Psoas muscle (tissue), 8 donors: ENCODE data around the gene VARS2. TPM values are rescaled to one million over a fixed set of nuclear protein-coding genes. Genes with fewer than 3 reads are reported as not detected.

Experiments
- ATAC-seq, 4 donors: fragments of 200-7000 bp; cut with Tn5 transposase; one replicate each; pipeline ENCODE4 v1.9.1; 2020; ENCODE audit warnings: moderate library complexity in 3 of 4, mild to moderate bottlenecking in 2 of 4
- DNase-seq, 2 donors: peaks; one replicate each; pipeline ENCODE4 v3.0.0-alpha.2; 2020
- H3K27ac ChIP-seq: fragments of 200-600 bp; one replicate; pipeline ENCODE4 v1.8.0; 2022
- H3K27me3 ChIP-seq, 3 donors: fragments of 200-600 bp in 1 of 3; one replicate each; pipeline versions ENCODE4 v1.6.1 to v1.8.0; 2013 to 2022; ENCODE audit warnings: low read length in 2 of 3, mild to moderate bottlenecking in 2 of 3, moderate library complexity in 1 of 3; ENCODE audit not compliant: insufficient read depth in 3 of 3
- H3K36me3 ChIP-seq, 2 donors: fragments of 200-600 bp in 1 of 2; one replicate each; pipeline versions ENCODE4 v1.6.1 to v1.8.0; 2013 to 2022; ENCODE audit warnings: low read depth in 1 of 2, mild to moderate bottlenecking in 1 of 2, moderate library complexity in 1 of 2; ENCODE audit not compliant: insufficient read depth in 1 of 2
- H3K4me1 ChIP-seq: fragments of 200-600 bp; one replicate; pipeline ENCODE4 v1.8.0; 2022
- H3K4me3 ChIP-seq: fragments of 200-600 bp; one replicate; pipeline ENCODE4 v1.8.0; 2022; ENCODE audit warnings: mild to moderate bottlenecking
- H3K9me3 ChIP-seq: fragments of 200-600 bp; one replicate; pipeline ENCODE4 v1.8.0; 2022
- WGBS, 3 donors: extraction: QIAGEN DNeasy Blood & Tissue Kit; methylation state at CpG; one replicate each; pipeline versions ENCODE4 v1.1.6 to v1.1.7; 2013; 5-methylcytosine and 5-hydroxymethylcytosine counted together
- intact Hi-C, 2 donors: fragments of 100-400 bp; cut with DNase I; formaldehyde crosslinking; loops; one replicate each; pipeline versions ENCODE4 v1.11.0 to v1.14.2; 2022
- polyA plus RNA-seq, 3 donors: library from polyadenylated mRNA; stranded (reverse); fragments of 200-250 nt; gene quantifications; one replicate each; pipeline ENCODE4 v1.2.3, GENCODE V29; 2013
- total RNA-seq, 4 donors: library from RNA; stranded (reverse); fragmentation: NEBNext Ultra II Directional in 2 of 4; extraction: Animal tissue kit (Norgen Biotek cat#: 25700) in 2 of 4; gene quantifications; one replicate each; pipeline versions ENCODE4 v1.2.1 to v1.2.4, GENCODE V29; 2021 to 2023
- TF ChIP-seq, protein P1 (sequence below): fragments of 200-600 bp; IDR thresholded peaks from one replicate; pipeline ENCODE4 v1.8.0; 2022; ENCODE audit warnings: antibody characterized with exemption
- donor health status: healthy with polysubstance abuse.
- donor health status: DM: no; HTN: no; CAD: no; lungs with moderate emphysema.
- donor health status: Bipolar disorder and iron deficiency.
- donor health status: healthy.
- donor health status: DM: yes; HTN: yes; CAD: no.
- donor health status: DM: no; HTN: no; CAD: no.
- donor health status: DM: no; HTN: no; CAD: no.
- donor health status: DM: yes; HTN: yes; CAD: no.

The VARS2 gene
- total and polyA plus RNA-seq, 7 donors: 11.4 to 36.6 (median 25.8) TPM

DNA sequence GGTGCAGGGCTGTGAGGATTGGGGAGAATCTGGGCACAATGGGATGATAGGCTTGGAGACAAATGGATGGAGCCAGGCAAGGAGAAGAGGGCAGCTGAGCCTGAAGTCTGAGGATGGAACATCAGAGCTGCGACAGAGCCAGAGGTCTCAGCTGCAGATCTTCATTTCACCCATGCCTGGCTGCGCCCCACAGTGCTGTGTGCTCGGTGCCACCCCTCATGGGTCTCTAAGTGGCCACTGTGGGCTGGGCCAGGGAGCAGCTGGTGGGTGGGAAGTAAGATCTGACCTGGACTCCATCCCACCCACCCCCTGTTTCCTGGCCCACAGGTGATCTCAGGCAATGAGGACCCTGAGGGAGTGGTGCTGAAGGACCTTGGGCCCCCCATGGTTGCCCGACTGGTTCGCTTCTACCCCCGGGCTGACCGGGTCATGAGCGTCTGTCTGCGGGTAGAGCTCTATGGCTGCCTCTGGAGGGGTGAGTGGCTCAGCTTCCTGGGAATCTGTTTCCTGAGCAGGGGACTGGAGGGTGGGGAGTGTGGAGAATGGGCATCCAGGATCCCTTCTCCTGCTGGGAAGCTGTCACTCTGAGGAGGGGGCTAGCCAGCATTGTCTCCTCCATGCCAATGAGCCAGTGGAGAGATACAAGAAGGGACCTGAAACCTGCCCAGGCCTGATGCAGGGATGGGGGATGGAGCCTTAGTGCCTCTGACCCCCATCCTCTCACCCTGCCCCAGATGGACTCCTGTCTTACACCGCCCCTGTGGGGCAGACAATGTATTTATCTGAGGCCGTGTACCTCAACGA, 23.2 kb upstream of the VARS2 start:
- no peak overlapping the region for H3K27ac ChIP-seq
- intact Hi-C loops: no loop called here
- DNase-seq: no peak
- 80 to 89% (median 84%) methylated on average over 12 of the region's 12 CpGs for WGBS, 3 donors
- H3K36me3 ChIP-seq: peaks cover 0 to 76% of the 10 kb centered on the region in 2 donors
- TF ChIP-seq, protein P1, sequence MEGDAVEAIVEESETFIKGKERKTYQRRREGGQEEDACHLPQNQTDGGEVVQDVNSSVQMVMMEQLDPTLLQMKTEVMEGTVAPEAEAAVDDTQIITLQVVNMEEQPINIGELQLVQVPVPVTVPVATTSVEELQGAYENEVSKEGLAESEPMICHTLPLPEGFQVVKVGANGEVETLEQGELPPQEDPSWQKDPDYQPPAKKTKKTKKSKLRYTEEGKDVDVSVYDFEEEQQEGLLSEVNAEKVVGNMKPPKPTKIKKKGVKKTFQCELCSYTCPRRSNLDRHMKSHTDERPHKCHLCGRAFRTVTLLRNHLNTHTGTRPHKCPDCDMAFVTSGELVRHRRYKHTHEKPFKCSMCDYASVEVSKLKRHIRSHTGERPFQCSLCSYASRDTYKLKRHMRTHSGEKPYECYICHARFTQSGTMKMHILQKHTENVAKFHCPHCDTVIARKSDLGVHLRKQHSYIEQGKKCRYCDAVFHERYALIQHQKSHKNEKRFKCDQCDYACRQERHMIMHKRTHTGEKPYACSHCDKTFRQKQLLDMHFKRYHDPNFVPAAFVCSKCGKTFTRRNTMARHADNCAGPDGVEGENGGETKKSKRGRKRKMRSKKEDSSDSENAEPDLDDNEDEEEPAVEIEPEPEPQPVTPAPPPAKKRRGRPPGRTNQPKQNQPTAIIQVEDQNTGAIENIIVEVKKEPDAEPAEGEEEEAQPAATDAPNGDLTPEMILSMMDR: no peak
- no peak overlapping the region for H3K4me3 ChIP-seq
- no peak for ATAC-seq
- no peaks in the 10 kb centered on the region for H3K27me3 ChIP-seq
- no peaks in the 10 kb centered on the region for H3K9me3 ChIP-seq
- peaks cover 23% of the 10 kb centered on the region for H3K4me1 ChIP-seq

DNA sequence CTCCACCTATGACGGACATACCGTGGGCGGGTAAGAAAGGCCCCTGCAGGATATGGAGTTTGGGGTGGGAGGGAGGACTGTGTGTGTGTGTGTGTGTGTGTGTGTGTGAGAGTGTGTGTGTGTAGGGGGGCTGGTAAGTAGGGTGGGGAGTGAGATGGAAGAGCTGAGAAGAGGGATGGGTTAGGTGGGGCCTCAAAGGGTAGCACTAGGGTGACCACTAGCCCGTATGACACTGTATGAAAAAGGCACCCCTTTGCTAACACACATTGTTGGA, 22.7 kb upstream of the VARS2 start:
- Histone ChIP-seq H3K27me3 (no peaks in the 10 kb centered on the region), H3K9me3 (no peaks in the 10 kb centered on the region), H3K4me3 (no peak overlapping the region), H3K36me3 (peaks cover 0 to 82% of the 10 kb centered on the region in 2 donors), H3K27ac (no peak overlapping the region), H3K4me1 (peaks cover 20% of the 10 kb centered on the region)
- TF ChIP-seq, protein P1: no peak
- ATAC-seq (no peak), DNase-seq (no peak)
- intact Hi-C loops: no loop called here
- WGBS, 3 donors: 78 to 96% (median 93%) methylated on average over 4 of the region's 4 CpGs

DNA sequence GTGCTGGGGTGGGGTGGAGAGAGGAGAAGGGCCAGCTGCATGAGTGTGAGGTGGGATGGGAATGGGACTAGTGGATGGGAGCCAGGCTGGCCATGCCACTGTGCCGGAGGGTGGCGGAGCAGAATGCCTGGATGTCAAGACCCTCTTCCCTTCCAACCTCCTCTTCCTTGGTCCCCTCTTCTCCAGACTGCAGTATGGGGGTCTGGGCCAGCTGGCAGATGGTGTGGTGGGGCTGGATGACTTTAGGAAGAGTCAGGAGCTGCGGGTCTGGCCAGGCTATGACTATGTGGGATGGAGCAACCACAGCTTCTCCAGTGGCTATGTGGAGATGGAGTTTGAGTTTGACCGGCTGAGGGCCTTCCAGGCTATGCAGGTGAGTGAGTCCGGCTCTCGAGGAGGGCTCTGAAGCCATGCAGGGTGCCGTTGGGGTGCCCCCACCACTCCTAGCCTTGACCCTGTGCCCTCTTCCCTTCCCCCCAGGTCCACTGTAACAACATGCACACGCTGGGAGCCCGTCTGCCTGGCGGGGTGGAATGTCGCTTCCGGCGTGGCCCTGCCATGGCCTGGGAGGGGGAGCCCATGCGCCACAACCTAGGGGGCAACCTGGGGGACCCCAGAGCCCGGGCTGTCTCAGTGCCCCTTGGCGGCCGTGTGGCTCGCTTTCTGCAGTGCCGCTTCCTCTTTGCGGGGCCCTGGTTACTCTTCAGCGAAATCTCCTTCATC, 22.1 kb upstream of the VARS2 start:
- intact Hi-C loops: no loop called here

DNA sequence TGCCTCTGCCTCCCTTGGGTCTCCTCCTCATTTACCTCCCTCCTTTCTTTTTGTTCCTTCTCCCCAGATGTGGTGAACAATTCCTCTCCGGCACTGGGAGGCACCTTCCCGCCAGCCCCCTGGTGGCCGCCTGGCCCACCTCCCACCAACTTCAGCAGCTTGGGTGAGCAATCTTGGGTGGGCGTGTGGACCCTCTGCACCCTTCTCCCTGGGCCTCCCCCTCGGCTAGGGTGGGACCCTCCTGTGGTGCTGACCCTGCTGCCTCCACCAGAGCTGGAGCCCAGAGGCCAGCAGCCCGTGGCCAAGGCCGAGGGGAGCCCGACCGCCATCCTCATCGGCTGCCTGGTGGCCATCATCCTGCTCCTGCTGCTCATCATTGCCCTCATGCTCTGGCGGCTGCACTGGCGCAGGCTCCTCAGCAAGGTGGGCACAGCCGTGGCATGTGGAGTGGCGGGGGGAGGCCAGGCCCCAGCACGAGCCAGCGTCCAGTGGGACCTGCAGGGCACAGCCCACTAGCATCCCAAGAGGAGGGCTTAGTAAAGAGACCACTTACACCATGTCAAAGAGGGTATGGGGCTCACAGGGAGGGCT, 20.9 kb upstream of the VARS2 start:
- peaks cover 0 to 95% of the 10 kb centered on the region in 2 donors for H3K36me3 ChIP-seq
- intact Hi-C loops: no loop called here
- H3K4me3 ChIP-seq: no peak overlapping the region
- 83 to 87% (median 85%) methylated on average over 16 of the region's 16 CpGs for WGBS, 3 donors
- TF ChIP-seq, protein P1: no peak
- H3K4me1 ChIP-seq: peaks cover 4% of the 10 kb centered on the region
- H3K9me3 ChIP-seq: no peaks in the 10 kb centered on the region
- ATAC-seq: no peak
- no peak overlapping the region for H3K27ac ChIP-seq
- DNase-seq: no peak
- no peaks in the 10 kb centered on the region for H3K27me3 ChIP-seq

More for the DNA sequence above, 22.1 kb upstream of the VARS2 start:
- H3K27me3 ChIP-seq: no peaks in the 10 kb centered on the region
- 88 to 91% (median 89%) methylated on average over 21 of the region's 21 CpGs for WGBS, 3 donors
- ATAC-seq (no peak), DNase-seq (no peak)
- peaks cover 14% of the 10 kb centered on the region for H3K4me1 ChIP-seq
- no peak overlapping the region for H3K27ac ChIP-seq
- no peak overlapping the region for H3K4me3 ChIP-seq
- no peaks in the 10 kb centered on the region for H3K9me3 ChIP-seq
- H3K36me3 ChIP-seq: peaks cover 0 to 88% of the 10 kb centered on the region in 2 donors
- TF ChIP-seq, protein P1: no peak
